ENCODE data around the gene INMT.

INMT gene

DNA sequence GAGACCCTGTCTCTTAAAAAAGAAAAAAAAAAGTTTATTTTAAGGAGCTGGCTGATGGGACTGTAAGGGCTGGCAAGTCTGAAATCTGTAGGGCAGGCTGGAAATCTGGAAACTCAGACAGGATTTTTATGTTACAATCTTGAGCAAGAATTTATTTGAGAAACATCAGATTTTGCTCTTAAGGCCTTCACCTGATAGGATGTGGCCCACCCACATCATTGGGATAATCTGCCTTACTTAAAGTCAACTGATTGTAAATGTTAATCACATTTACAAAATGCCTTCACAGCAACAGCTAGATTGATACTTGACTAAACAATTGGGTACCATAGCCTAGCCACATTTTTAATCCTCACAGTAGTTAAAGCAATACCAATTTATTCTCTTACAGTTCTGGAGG lies 30.8 kb downstream of the INMT start:
- no peak for DNase-seq (ENCODE audit: low spot score)

DNA sequence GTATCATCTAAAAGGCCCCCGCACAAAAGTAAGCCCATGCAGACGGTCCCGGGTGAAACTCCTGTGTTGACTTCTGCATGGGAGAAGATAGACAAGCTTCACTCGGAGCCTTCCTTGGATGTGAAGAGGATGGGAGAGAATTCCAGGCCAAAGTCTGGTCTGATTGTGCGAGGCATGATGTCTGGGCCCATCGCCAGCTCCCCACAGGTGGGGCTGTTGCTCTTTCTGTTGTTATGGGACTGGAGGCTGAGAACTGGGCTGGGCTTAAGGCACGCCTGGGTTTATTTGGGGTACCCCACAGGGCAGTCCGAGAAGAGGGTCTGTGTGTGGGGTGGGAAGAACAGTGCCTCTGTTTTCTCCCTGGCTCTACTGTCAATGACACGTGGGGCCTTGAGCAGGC lies 33.9 kb downstream of the INMT start:
- H2BK15ac ChIP-seq (ENCODE audit: low read length), result no peak overlapping the region
- no peak overlapping the region for H4K91ac ChIP-seq (ENCODE audit: low read depth, low read length, poor library complexity)
- no peak overlapping the region for H3K4me2 ChIP-seq (ENCODE audit: insufficient read depth, low read length, poor library complexity, severe bottlenecking)
- no peak overlapping the region for H3K27ac ChIP-seq (replicated peaks; ENCODE audit: low read length)
- no peak overlapping the region for H2BK120ac ChIP-seq (ENCODE audit: low read depth, low read length)
- H3K4ac ChIP-seq (ENCODE audit: low read length), result no peak overlapping the region
- peaks cover 2% of the 10 kb centered on the region for H3K79me1 ChIP-seq (ENCODE audit: low read depth, low read length)
- peaks cover 16 to 49% of the 10 kb centered on the region in 2 donors for H3K36me3 ChIP-seq (replicated peaks in 1 of 2; ENCODE audit: control insufficient read depth in 2 of 2, insufficient read depth in 2 of 2, low read length in 2 of 2)
- no peaks in the 10 kb centered on the region for H3K9me3 ChIP-seq (replicated peaks in 1 of 2; ENCODE audit: control insufficient read depth in 2 of 2, insufficient read depth in 1 of 2, low read depth in 1 of 2, low read length in 2 of 2)
- DNase-seq (ENCODE audit: low spot score), result no peak
- no peak overlapping the region for H2BK5ac ChIP-seq (ENCODE audit: low read length)
- no CpG with 5 or more reads among the region's 9 CpGs for WGBS, 2 donors (ENCODE audit: extremely low coverage in 2 of 2, insufficient read length in 2 of 2, insufficient replicate concordance in 1 of 2)
- H3K18ac ChIP-seq (ENCODE audit: low read length), result no peak overlapping the region
- no peak overlapping the region for H2AK5ac ChIP-seq (ENCODE audit: low read depth, low read length)
- H3K27me3 ChIP-seq (ENCODE audit: control insufficient read depth in 3 of 3, insufficient read depth in 3 of 3, low read depth in 1 of 3, low read length in 3 of 3), result no peaks in the 10 kb centered on the region
- H2AFZ ChIP-seq (ENCODE audit: low read length), result no peak overlapping the region
- H3K23ac ChIP-seq (ENCODE audit: low read depth, low read length, poor library complexity), result no peak overlapping the region
- H3K9ac ChIP-seq (ENCODE audit: low read depth, low read length, poor library complexity), result no peak overlapping the region
- H3K4me1 ChIP-seq (ENCODE audit: control insufficient read depth in 2 of 2, insufficient read depth in 1 of 2, low read depth in 1 of 2, low read length in 2 of 2), result no peaks in the 10 kb centered on the region
- H2BK12ac ChIP-seq (ENCODE audit: low read length), result no peak overlapping the region
- H3K4me3 ChIP-seq (ENCODE audit: low read length in 2 of 2), result no peak overlapping the region
- no peak overlapping the region for H3K14ac ChIP-seq (ENCODE audit: low read length)
- no peak overlapping the region for H4K8ac ChIP-seq (ENCODE audit: low read depth, low read length)

More for the DNA sequence above, 30.8 kb downstream of the INMT start:
- H2AK5ac ChIP-seq (ENCODE audit: low read depth, low read length), result no peak overlapping the region
- H2BK12ac ChIP-seq (ENCODE audit: low read length), result no peak overlapping the region
- no peak overlapping the region for H3K9ac ChIP-seq (ENCODE audit: low read depth, low read length, poor library complexity)
- no peaks in the 10 kb centered on the region for H3K4me1 ChIP-seq (ENCODE audit: control insufficient read depth in 2 of 2, insufficient read depth in 1 of 2, low read depth in 1 of 2, low read length in 2 of 2)
- no peak overlapping the region for H2BK120ac ChIP-seq (ENCODE audit: low read depth, low read length)
- H4K8ac ChIP-seq (ENCODE audit: low read depth, low read length), result no peak overlapping the region
- H2BK5ac ChIP-seq (ENCODE audit: low read length), result no peak overlapping the region
- H2BK15ac ChIP-seq (ENCODE audit: low read length), result no peak overlapping the region
- no peaks in the 10 kb centered on the region for H3K27me3 ChIP-seq (ENCODE audit: control insufficient read depth in 3 of 3, insufficient read depth in 3 of 3, low read depth in 1 of 3, low read length in 3 of 3)
- no peak overlapping the region for H3K4me3 ChIP-seq (ENCODE audit: low read length in 2 of 2)
- peaks cover 2% of the 10 kb centered on the region for H3K79me1 ChIP-seq (ENCODE audit: low read depth, low read length)
- H3K4ac ChIP-seq (ENCODE audit: low read length), result no peak overlapping the region
- no peak overlapping the region for H3K18ac ChIP-seq (ENCODE audit: low read length)
- H3K36me3 ChIP-seq (replicated peaks in 1 of 2; ENCODE audit: control insufficient read depth in 2 of 2, insufficient read depth in 2 of 2, low read length in 2 of 2), result peaks cover 15 to 58% of the 10 kb centered on the region in 2 donors
- no peak overlapping the region for H2AFZ ChIP-seq (ENCODE audit: low read length)
- H3K9me3 ChIP-seq (replicated peaks in 1 of 2; ENCODE audit: control insufficient read depth in 2 of 2, insufficient read depth in 1 of 2, low read depth in 1 of 2, low read length in 2 of 2), result no peaks in the 10 kb centered on the region
- no peak overlapping the region for H3K23ac ChIP-seq (ENCODE audit: low read depth, low read length, poor library complexity)
- H3K27ac ChIP-seq (replicated peaks; ENCODE audit: low read length), result no peak overlapping the region
- no peak overlapping the region for H3K4me2 ChIP-seq (ENCODE audit: insufficient read depth, low read length, poor library complexity, severe bottlenecking)
- no peak overlapping the region for H3K14ac ChIP-seq (ENCODE audit: low read length)
- no peak overlapping the region for H4K91ac ChIP-seq (ENCODE audit: low read depth, low read length, poor library complexity)

DNA sequence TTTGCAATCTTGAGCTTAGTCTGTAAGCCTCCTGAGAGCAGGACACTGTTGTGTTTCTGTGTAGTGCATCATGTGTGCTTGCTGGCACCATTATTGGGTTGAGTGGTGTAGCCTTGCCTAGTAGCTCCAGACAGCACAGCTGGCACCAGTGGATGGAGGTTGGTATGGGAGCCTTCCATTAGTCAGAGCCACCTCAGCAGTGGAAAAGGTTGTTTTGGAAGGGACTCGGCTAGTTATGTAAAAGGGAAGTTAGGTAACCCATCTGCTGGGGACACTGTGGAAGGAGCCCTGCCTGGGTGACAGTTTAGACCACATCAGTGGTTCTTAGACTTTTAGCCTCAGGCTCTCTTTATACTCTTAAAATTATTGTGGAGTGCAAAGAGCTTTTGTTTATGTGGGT lies 35.6 kb downstream of the INMT start:
- Histone ChIP-seq H3K27ac (replicated peaks; ENCODE audit: low read length) (no peak overlapping the region), H2BK120ac (ENCODE audit: low read depth, low read length) (no peak overlapping the region), H4K8ac (ENCODE audit: low read depth, low read length) (no peak overlapping the region), H3K79me1 (ENCODE audit: low read depth, low read length) (peaks cover 2% of the 10 kb centered on the region), H2AFZ (ENCODE audit: low read length) (no peak overlapping the region), H3K14ac (ENCODE audit: low read length) (no peak overlapping the region), H3K23ac (ENCODE audit: low read depth, low read length, poor library complexity) (no peak overlapping the region), H2BK12ac (ENCODE audit: low read length) (no peak overlapping the region), H3K4me2 (ENCODE audit: insufficient read depth, low read length, poor library complexity, severe bottlenecking) (no peak overlapping the region), H2BK5ac (ENCODE audit: low read length) (no peak overlapping the region), H3K36me3 (replicated peaks in 1 of 2; ENCODE audit: control insufficient read depth in 2 of 2, insufficient read depth in 2 of 2, low read length in 2 of 2) (peaks cover 17 to 49% of the 10 kb centered on the region in 2 donors), H3K9me3 (replicated peaks in 1 of 2; ENCODE audit: control insufficient read depth in 2 of 2, insufficient read depth in 1 of 2, low read depth in 1 of 2, low read length in 2 of 2) (no peaks in the 10 kb centered on the region), H4K91ac (ENCODE audit: low read depth, low read length, poor library complexity) (no peak overlapping the region), H3K4me3 (ENCODE audit: low read length in 2 of 2) (no peak overlapping the region), H3K4ac (ENCODE audit: low read length) (no peak overlapping the region), H3K27me3 (ENCODE audit: control insufficient read depth in 3 of 3, insufficient read depth in 3 of 3, low read depth in 1 of 3, low read length in 3 of 3) (no peaks in the 10 kb centered on the region), H3K4me1 (ENCODE audit: control insufficient read depth in 2 of 2, insufficient read depth in 1 of 2, low read depth in 1 of 2, low read length in 2 of 2) (no peaks in the 10 kb centered on the region), H3K18ac (ENCODE audit: low read length) (no peak overlapping the region), H2BK15ac (ENCODE audit: low read length) (no peak overlapping the region), H3K9ac (ENCODE audit: low read depth, low read length, poor library complexity) (no peak overlapping the region), H2AK5ac (ENCODE audit: low read depth, low read length) (no peak overlapping the region)
- no peak for DNase-seq (ENCODE audit: low spot score)
- WGBS, 2 donors (ENCODE audit: extremely low coverage in 2 of 2, insufficient read length in 2 of 2, insufficient replicate concordance in 1 of 2), result no CpG with 5 or more reads among the region's 1 CpG

DNA sequence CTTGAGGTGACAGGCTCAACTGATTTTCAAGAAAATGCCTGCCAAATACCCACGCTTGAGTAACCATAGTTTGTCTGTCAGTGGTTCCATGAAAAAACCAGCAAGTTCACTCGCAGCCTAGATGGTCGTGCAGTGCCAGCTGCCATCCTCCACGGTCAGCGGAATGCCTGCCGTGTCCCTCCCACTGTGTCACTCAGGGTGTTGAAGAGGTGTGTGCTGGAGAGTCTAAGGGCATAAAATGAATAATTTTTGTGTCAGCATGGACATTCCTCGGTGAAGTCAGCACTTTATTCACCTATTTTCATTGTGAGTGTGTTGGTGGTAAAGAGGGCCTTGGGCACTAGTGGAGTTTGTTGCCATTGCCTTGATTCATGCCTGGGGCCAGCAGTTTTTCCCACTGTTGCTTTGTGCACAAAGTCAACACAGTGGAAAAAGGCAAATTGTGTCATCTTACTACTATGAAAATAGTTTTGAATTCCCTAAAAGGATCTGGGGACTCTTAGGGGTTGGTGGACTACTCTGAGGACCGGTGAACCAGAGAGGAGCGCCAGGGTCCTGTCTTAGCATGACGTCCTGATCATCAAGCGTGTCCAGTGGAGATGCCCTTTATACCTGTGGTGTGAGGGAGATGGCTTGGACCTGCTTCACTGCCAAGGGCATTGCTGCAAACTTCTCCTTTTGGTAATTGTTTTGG lies 36.9 kb downstream of the INMT start:
- no peaks in the 10 kb centered on the region for H3K27me3 ChIP-seq (ENCODE audit: control insufficient read depth in 3 of 3, insufficient read depth in 3 of 3, low read depth in 1 of 3, low read length in 3 of 3)
- no peak overlapping the region for H3K14ac ChIP-seq (ENCODE audit: low read length)
- no CpG with 5 or more reads among the region's 11 CpGs for WGBS, 2 donors (ENCODE audit: extremely low coverage in 2 of 2, insufficient read length in 2 of 2, insufficient replicate concordance in 1 of 2)
- peaks cover 2% of the 10 kb centered on the region for H3K79me1 ChIP-seq (ENCODE audit: low read depth, low read length)
- H3K9me3 ChIP-seq (replicated peaks in 1 of 2; ENCODE audit: control insufficient read depth in 2 of 2, insufficient read depth in 1 of 2, low read depth in 1 of 2, low read length in 2 of 2), result no peaks in the 10 kb centered on the region
- no peak overlapping the region for H4K91ac ChIP-seq (ENCODE audit: low read depth, low read length, poor library complexity)
- no peak overlapping the region for H2AK5ac ChIP-seq (ENCODE audit: low read depth, low read length)
- no peak overlapping the region for H2BK120ac ChIP-seq (ENCODE audit: low read depth, low read length)
- no peak overlapping the region for H2BK12ac ChIP-seq (ENCODE audit: low read length)
- no peak overlapping the region for H3K27ac ChIP-seq (replicated peaks; ENCODE audit: low read length)
- no peak for DNase-seq (ENCODE audit: low spot score)
- no peaks in the 10 kb centered on the region for H3K4me1 ChIP-seq (ENCODE audit: control insufficient read depth in 2 of 2, insufficient read depth in 1 of 2, low read depth in 1 of 2, low read length in 2 of 2)
- H4K8ac ChIP-seq (ENCODE audit: low read depth, low read length), result no peak overlapping the region
- H2BK5ac ChIP-seq (ENCODE audit: low read length), result no peak overlapping the region
- H3K23ac ChIP-seq (ENCODE audit: low read depth, low read length, poor library complexity), result no peak overlapping the region
- no peak overlapping the region for H3K9ac ChIP-seq (ENCODE audit: low read depth, low read length, poor library complexity)
- H2AFZ ChIP-seq (ENCODE audit: low read length), result no peak overlapping the region
- H2BK15ac ChIP-seq (ENCODE audit: low read length), result no peak overlapping the region
- no peak overlapping the region for H3K4ac ChIP-seq (ENCODE audit: low read length)
- H3K4me3 ChIP-seq (ENCODE audit: low read length in 2 of 2), result no peak overlapping the region
- H3K36me3 ChIP-seq (replicated peaks in 1 of 2; ENCODE audit: control insufficient read depth in 2 of 2, insufficient read depth in 2 of 2, low read length in 2 of 2), result peaks cover 17 to 42% of the 10 kb centered on the region in 2 donors
- no peak overlapping the region for H3K4me2 ChIP-seq (ENCODE audit: insufficient read depth, low read length, poor library complexity, severe bottlenecking)
- no peak overlapping the region for H3K18ac ChIP-seq (ENCODE audit: low read length)
